ENCODE measurements around the gene ASIC4.

ASIC4 gene

GRCh38 chr2:219498280-219499057 lies 15.8 kb upstream of the ASIC4 start, which contains the start of gene GMPPA:
TSS of gene GMPPA (plus strand) at chr2:219498891. CDS start at chr2:219499976, 1,085 bp downstream.
- DNase-seq: peak; percentile 98

- no peak for DNase-seq
Observed at GRCh38 chr2:219499058-219499307, 15.3 kb upstream of the ASIC4 start.

DNA sequence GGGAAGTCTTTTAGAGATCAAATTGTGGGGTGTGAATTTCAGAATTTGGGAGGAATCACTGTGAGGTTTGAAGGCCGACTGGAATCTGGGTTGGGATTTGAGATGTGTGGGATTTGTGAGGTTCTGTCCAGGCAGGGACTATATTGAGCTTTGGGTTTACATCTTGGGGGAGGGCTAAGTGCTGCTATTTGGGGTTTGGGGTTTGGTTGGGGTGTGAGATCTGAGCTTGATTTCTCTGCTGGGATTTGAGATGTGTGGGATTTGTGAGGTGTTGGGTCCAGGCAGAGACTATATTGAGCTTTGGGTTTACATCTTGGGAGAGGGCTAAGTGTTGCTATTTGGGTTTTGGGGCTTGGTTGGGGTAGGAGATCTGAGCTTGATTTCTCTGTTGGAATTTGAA lies 14.7 kb upstream of the ASIC4 start:
- no peak for DNase-seq

DNA sequence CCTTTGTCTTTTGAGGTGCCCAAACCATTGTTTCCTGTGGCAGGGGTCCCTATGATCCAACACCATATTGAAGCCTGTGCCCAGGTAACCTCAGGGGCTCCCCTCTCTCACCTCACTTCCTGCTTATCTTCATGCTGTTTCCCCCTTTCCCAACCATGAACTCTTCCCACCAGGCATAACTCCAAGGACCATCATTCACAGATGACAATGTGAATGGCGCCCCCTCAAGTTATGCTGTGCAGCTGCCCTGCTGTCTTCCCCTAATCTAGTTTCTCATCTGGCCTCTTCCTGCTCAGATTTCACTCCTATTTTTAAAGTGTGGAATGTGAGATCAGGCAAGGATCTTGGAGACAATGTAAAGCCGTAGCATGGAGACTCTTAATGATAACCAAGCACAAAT lies 14.1 kb upstream of the ASIC4 start:
- no peak for DNase-seq

- no peak for DNase-seq
Observed at GRCh38 chr2:219501849-219502248, 12.4 kb upstream of the ASIC4 start.

DNA sequence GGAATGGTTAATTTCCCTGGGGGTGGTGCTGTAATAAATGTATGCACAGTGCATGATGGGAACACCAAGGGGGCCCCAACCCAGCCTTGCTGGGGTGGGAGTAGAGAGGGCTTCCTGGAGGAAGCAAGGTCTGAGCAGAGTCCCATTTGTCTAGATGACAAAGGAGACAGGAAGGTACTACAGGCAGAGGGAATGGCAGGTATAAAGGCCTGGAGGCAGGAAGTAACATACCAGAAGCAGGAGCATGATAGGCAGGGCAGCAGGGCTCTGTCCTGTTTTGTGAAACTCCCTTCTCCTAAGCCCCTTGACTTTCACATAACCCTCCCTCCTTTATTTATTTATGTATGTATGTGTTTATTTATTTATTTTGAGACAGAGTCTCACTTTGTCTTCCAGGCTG lies 11.7 kb upstream of the ASIC4 start:
- DNase-seq: no peak

- DNase-seq: no peak
Observed at GRCh38 chr2:219505585-219505984, 8.7 kb upstream of the ASIC4 start.

- no peak for DNase-seq
Observed at GRCh38 chr2:219506153-219506801, 8.0 kb upstream of the ASIC4 start.

GRCh38 chr2:219506802-219507526 lies 7.3 kb upstream of the ASIC4 start:
- DNase-seq: no peak

DNA sequence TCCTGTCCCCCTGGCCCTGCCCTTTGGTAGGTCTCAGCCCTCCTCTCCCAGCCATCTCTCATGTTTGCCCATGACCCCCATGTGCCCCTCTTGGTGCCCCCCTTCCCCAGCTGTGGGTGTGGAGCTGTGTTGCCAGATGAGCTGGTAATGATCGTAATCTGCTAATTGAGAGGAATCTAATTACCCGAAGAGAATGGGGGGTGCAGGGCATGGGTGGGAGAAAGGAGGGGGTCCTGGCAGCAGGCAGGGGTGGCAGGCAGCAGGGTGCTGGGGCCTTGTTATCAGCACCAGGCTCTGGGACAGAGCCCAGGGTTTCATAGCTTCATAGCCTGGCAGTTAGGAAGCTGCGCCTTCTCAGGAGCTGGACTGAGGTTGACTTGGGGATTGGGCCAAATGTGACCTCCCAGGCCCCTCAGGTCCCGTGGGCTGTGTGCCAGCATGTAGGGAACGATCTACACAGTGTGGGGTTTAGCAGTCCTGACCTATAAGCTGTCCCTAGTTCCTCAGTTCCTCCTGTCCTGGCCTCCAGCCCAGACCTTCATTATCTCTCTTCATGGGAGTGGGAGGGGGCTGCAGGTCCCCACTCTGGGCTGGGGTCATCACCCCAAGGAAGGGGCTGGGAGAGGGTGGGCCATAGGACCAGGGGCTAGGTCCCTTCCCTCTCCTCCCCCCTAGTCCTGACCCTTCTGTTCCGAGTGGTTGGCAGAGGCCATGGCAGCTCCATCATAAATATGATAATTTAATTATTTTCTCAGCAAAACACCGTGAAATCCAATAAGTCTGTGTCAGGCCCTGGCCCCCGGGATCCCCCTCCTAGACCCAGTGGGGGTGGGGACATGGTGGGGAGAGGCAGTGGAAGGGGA lies 6.5 kb upstream of the ASIC4 start:
- no peak for DNase-seq

GRCh38 chr2:219508444-219508734 lies 5.9 kb upstream of the ASIC4 start:
- DNase-seq: no peak

- no peak for DNase-seq
Observed at GRCh38 chr2:219508971-219509779, 5.1 kb upstream of the ASIC4 start.

DNA sequence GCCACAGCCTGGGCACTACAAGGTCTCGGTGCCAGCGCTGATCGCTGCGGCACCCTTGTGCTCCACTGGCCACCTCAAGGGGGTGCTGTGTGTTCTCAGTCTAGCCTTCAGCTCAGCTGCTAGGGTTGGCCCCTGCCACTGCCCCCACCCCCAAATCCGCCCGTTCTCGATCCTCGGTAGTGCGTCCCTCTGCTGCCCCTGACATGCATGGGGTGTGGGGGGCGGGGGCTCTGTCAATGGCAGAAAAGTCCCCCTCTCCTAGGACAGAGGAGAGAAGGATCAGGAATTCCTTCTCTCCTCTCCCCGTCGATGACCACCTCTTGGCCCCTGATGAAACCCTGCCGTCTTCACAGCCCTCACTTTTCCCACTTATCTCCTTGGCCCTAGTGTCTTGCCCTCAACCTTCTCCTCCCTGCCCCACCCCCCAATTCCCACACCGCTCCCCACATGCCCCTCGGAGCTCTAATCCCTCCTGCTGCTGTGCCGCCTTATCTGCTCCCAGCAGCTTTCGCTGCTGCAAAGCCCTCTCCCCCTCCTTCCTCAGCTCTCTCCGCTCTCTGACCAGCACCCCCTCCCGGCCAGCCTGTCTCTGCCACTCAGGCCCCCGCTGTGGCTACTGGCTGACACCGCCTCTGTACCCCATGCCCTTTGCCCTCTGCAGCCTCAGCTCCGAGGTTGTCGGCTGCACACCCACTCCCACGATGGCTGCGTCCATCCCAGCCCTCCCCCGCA lies 4.3 kb upstream of the ASIC4 start:
- peak; percentile 12 for DNase-seq

DNA sequence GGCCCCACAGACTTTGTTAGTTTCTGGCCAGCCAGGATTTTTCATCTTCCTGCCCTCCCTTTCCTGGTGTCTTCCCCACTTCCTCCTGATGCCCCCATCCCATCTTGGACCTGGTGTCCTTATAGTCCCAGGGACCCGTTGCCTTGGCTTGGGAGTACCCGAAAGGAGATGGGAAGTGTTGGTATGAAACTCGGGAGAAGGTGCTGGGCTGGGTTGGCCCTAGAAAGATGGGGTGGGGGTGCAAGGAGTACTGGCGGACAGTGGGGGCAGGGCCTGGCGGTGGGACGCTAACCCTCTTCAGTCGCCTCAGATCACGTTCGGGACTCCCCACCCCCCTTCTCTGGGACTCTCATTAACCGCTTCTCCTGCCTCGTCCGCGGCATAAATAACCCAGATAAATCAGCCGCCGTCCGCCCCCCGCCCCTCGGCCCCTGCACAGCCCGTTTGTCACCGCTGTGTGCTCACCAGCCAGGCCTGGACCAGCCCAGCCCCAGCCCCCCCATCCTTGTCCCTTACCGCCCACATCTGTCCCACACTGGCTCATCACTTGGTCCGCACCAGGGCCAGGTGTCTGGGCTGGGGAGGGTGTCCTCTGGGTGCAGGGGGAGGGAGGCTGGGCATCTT lies 3.7 kb upstream of the ASIC4 start:
- DNase-seq: no peak

DNA sequence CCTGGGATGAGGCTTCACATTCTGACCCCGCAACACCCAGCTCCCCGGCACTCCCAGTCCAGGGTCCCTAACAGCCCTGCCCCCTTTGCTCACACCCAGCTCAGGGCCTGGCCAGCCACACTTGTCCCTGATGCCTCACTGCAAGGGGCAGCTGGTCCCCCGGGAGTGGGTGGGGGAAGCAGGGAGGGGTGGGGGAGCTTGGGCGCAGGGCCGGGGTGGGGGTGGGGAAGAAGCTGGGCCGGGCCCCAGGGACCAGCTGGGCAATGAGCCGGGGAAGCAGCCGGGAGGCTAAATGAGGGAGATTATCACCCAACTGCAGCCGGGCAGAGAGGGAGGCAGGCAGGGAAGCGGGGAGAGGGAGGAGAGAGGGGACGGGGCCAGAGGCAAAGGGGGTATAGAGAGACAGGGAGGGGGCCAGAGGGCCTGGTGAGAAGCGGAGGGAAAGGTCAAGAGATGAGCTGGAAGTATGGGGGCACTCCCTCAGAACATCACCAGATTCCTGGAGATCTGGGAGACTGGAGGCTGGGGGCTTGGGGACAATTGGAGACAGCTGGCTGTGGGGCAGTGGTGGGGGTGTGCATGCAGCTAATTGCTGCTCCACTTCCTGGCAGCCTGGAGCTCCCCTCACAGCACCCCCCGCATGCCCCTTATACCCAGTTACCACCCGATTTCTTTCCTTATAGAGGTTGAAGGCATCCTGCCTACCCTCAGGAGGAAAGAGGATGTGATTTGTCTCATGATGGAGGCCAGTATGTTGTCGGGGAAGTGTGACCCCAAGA lies 2.5 kb upstream of the ASIC4 start:
- DNase-seq: no peak

- DNase-seq: no peak
Observed at GRCh38 chr2:219512524-219513216, 1.6 kb upstream of the ASIC4 start.

DNA sequence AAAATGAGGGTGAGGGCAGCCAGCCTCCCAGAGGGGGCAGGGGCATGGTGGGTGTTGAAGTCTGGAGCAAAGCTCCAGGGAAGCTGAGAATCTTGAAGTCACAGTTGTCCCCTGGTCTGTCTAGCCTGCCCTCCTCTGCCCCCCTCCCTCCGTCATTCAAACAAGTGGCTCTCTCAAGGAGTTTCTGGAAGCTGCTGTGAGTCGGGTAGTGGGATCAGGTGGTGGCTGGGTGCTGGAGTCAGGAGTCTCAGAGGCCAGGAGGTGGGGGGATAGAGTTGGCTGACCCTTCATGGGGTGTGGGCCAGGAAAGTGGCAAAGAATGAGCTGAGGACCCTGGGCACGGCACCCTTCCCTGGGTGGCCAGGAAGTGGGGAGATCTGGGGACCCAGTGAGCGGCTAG lies 495 bp upstream of the ASIC4 start:
- DNase-seq: no peak

DNA sequence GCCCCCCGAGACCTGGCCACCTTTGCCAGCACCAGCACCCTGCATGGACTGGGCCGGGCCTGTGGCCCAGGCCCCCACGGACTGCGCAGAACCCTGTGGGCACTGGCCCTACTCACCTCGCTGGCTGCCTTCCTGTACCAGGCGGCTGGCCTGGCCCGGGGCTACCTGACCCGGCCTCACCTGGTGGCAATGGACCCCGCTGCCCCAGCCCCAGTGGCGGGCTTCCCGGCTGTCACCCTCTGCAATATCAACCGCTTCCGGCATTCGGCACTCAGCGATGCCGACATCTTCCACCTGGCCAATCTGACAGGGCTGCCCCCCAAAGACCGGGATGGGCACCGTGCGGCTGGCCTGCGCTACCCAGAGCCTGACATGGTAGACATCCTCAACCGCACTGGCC lies 554 bp downstream of the ASIC4 start:
- DNase-seq: no peak

- no peak for DNase-seq
Observed at GRCh38 chr2:219515874-219516629, 1.8 kb downstream of the ASIC4 start.
